A673 (cell line): ENCODE results near the gene SCAP. TPM values are rescaled to one million over a fixed set of nuclear protein-coding genes. Genes with fewer than 3 reads are reported as not detected.

Experiments
- BruUV-seq: library from RNA; stranded (reverse); fragments of 400-500 nt; replicated peaks from 2 replicates; lab custom pipeline; 2021; lab: Mats Ljungman, UMichigan
- CTCF ChIA-PET: fragments of 300-600 bp; sonication (Branson Sonifier 250); formaldehyde crosslinking; loops from one replicate; lab custom pipeline; 2022; ENCODE audit warnings: antibody characterized with exemption; lab: Charles Lee
- POLR2A ChIA-PET: fragments of 300-600 bp; sonication (Branson Sonifier 250); formaldehyde crosslinking; loops from one replicate; lab custom pipeline; 2022; ENCODE audit warnings: antibody characterized with exemption; ENCODE audit not compliant: low non-redundant PET; lab: Charles Lee
- DNase-seq: peaks from one replicate; pipeline ENCODE4 v3.0.0-alpha.2; 2015; ENCODE audit warnings: low spot score
- H3K27ac ChIP-seq: fragments of 200-600 bp; sonication (generic); 2 replicates; pipeline ENCODE4 v1.5.1; 2016; ENCODE audit warnings: mixed run types, low read depth, mild to moderate bottlenecking, mixed read lengths, antibody characterized with exemption, low read length; ENCODE audit not compliant: poor library complexity, severe bottlenecking
- H3K27me3 ChIP-seq: fragments of 200-600 bp; sonication (generic); replicated peaks from 2 replicates; pipeline ENCODE4 v1.6.1; 2017; ENCODE audit warnings: mixed run types, low read depth, mild to moderate bottlenecking, mixed read lengths, antibody characterized with exemption, low read length; ENCODE audit not compliant: insufficient read depth, poor library complexity
- H3K36me3 ChIP-seq: fragments of 200-600 bp; sonication (generic); 2 replicates; pipeline ENCODE4 v1.6.1; 2016; ENCODE audit warnings: mixed run types, mild to moderate bottlenecking, mixed read lengths, antibody characterized with exemption, low read length; ENCODE audit not compliant: insufficient read depth, poor library complexity, severe bottlenecking
- H3K4me1 ChIP-seq: fragments of 200-600 bp; sonication (generic); 2 replicates; pipeline ENCODE4 v1.6.1; 2017; ENCODE audit warnings: mixed run types, mild to moderate bottlenecking, mixed read lengths, antibody characterized with exemption, low read length; ENCODE audit not compliant: insufficient read depth, poor library complexity, severe bottlenecking
- H3K4me3 ChIP-seq: fragments of 200-600 bp; sonication (generic); 2 replicates; pipeline ENCODE4 v1.5.1; 2016; ENCODE audit warnings: low read depth, mixed run types, mild to moderate bottlenecking, mixed read lengths, low read length; ENCODE audit not compliant: poor library complexity, severe bottlenecking
- H3K9me3 ChIP-seq: fragments of 200-600 bp; sonication (generic); 2 replicates; pipeline ENCODE4 v1.6.1; 2016; ENCODE audit warnings: mixed run types, low read depth, mild to moderate bottlenecking, mixed read lengths, antibody characterized with exemption, low read length; ENCODE audit not compliant: poor library complexity, severe bottlenecking
- EZH2 ChIP-seq: fragments of 200-600 bp; sonication (generic); IDR thresholded peaks from 2 replicates; pipeline ENCODE4 v1.6.1; 2017; ENCODE audit warnings: borderline replicate concordance, low read depth, mild to moderate bottlenecking, mixed read lengths, antibody characterized with exemption, low read length; ENCODE audit not compliant: poor library complexity, severe bottlenecking
- intact Hi-C: fragments of 100-400 bp; cut with micrococcal nuclease; formaldehyde crosslinking; loops from one replicate; pipeline ENCODE4 v1.10.0; 2022; ENCODE audit not compliant: unreplicated experiment
- total RNA-seq: library from RNA; stranded (reverse); gene quantifications from 2 replicates; pipeline ENCODE4 v1.2.3, GENCODE V29; 2021
- TF ChIP-seq, protein P1 (sequence below): fragments of 300-800, 200-600 bp; sonication (generic); conservative IDR thresholded peaks from 2 replicates; pipeline ENCODE4 v1.5.1; 2017; ENCODE audit warnings: low read depth, mild to moderate bottlenecking, antibody characterized with exemption, low read length, moderate library complexity, mixed read lengths

The SCAP gene
- total RNA-seq, 1 experiment from 2014 or later, result 43.4 TPM

- Histone ChIP-seq H3K27ac (peak overlapping the region; percentile 70), H3K27me3 (no peaks in the 10 kb centered on the region), H3K4me3 (peak overlapping the region; percentile 69), H3K36me3 (no peaks in the 10 kb centered on the region), H3K4me1 (no peaks in the 10 kb centered on the region), H3K9me3 (no peaks in the 10 kb centered on the region)
- no peak for DNase-seq
- intact Hi-C loops, result loop anchor here (5.0 kb wide), 1 partner anchor 54 kb away; no protein-coding TSS in a partner anchor
- TF ChIP-seq, protein P1, sequence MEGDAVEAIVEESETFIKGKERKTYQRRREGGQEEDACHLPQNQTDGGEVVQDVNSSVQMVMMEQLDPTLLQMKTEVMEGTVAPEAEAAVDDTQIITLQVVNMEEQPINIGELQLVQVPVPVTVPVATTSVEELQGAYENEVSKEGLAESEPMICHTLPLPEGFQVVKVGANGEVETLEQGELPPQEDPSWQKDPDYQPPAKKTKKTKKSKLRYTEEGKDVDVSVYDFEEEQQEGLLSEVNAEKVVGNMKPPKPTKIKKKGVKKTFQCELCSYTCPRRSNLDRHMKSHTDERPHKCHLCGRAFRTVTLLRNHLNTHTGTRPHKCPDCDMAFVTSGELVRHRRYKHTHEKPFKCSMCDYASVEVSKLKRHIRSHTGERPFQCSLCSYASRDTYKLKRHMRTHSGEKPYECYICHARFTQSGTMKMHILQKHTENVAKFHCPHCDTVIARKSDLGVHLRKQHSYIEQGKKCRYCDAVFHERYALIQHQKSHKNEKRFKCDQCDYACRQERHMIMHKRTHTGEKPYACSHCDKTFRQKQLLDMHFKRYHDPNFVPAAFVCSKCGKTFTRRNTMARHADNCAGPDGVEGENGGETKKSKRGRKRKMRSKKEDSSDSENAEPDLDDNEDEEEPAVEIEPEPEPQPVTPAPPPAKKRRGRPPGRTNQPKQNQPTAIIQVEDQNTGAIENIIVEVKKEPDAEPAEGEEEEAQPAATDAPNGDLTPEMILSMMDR, result no peak
- TF ChIP-seq EZH2, result no peak
- BruUV-seq, result no TSS peak
- ChIA-PET POLR2A (no interaction called here), CTCF (no interaction called here)
Observed at GRCh38 chr3:47476330-47476626, 537 bp upstream of the SCAP start.

GRCh38 chr3:47475029-47475569 lies 642 bp downstream of the SCAP start:
- Histone ChIP-seq H3K27me3 (no peaks in the 10 kb centered on the region), H3K4me1 (no peaks in the 10 kb centered on the region), H3K36me3 (no peaks in the 10 kb centered on the region), H3K27ac (peak overlapping the region; percentile 70), H3K4me3 (peak overlapping the region; percentile 69), H3K9me3 (no peaks in the 10 kb centered on the region)
- POLR2A ChIA-PET, result no interaction called here
- no TSS peak for BruUV-seq
- TF ChIP-seq, protein P1, result no peak
- TF ChIP-seq EZH2, result no peak
- CTCF ChIA-PET, result interaction anchor here (0.6 to 0.8 kb wide), 2 partner anchors 15 to 54 kb away, joined by 3 to 11 read pairs; no protein-coding TSS in a partner anchor
- intact Hi-C loops, result loop anchor here (5.0 kb wide), 1 partner anchor 53 kb away; no protein-coding TSS in a partner anchor
- peak; percentile 14 for DNase-seq

DNA sequence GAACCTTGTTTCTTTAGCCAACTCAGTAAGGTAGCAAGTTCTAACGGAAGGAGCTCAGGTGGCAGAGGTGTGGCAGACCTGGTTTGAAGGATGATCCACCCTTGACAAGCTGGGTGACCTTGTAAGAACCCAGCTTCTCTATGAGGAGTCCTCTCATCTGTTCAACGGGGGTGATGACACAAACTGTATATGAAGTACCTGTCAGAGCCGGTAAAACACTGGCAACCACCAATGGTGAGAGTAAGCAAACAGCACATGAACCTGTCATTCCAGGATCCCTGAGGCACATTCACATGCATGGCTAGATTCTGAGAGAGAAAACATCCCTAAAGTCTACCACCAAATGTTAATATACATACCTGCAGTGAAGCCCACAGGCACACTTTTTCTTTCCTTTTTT lies 2.4 kb downstream of the SCAP start:
- H3K4me3 ChIP-seq, result no peak overlapping the region

More for the DNA sequence above, 2.4 kb downstream of the SCAP start:
- ChIA-PET CTCF (no interaction called here), POLR2A (no interaction called here)
- DNase-seq, result no peak
- H3K9me3 ChIP-seq, result no peaks in the 10 kb centered on the region
- intact Hi-C loops, result no loop called here
- no peak overlapping the region for H3K27ac ChIP-seq
- no peaks in the 10 kb centered on the region for H3K36me3 ChIP-seq
- H3K4me1 ChIP-seq, result no peaks in the 10 kb centered on the region
- no peaks in the 10 kb centered on the region for H3K27me3 ChIP-seq
- no TSS peak for BruUV-seq
- TF ChIP-seq, protein P1, result no peak
- TF ChIP-seq EZH2, result no peak
